Gastrocnemius medialis (tissue), 4 donors: Measurements from ENCODE around the gene MBOAT7.

Experiments used
- POLR2A ChIP-seq, 2 donors: fragments of 450-650 bp; IDR thresholded peaks; one replicate each; pipeline ENCODE4 v1.6.1; 2017; ENCODE audit warnings: antibody characterized with exemption in 2 of 2, mild to moderate bottlenecking in 2 of 2, moderate library complexity in 2 of 2
- TF ChIP-seq, protein P1 (sequence below), 5 experiments: fragments of 450-650 bp in 3 of 5; fragments of 200-600 bp in 2 of 5; sonication (generic) in 2 of 5; IDR thresholded peaks in 4 of 5; conservative IDR thresholded peaks in 1 of 5; 1 replicate in 4 of 5; 2 replicates in 1 of 5; pipeline ENCODE4 v1.5.1; 2016 to 2019; ENCODE audit warnings: antibody characterized with exemption in 5 of 5, mild to moderate bottlenecking in 3 of 5, moderate library complexity in 3 of 5

DNA sequence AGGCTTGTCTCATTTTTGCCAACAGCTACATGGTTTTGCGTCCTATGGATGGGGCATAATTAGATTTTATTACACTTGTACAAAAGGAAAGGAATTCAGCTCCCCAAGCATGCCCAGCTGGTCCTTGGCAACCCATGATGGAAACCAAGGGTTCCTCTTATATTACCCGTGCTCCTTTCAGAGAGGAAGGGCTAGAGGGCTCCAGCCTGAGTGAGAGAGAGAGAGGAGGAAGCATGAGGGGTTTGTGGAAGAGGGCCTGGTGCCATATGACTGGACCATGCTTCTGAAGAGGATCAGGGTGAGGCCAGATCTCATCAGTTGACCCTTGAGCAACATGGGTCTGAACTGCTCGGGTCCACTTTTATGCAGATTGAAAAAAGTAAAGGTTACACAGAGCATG lies 7.7 kb upstream of the MBOAT7 start:
- TF ChIP-seq, protein P1, sequence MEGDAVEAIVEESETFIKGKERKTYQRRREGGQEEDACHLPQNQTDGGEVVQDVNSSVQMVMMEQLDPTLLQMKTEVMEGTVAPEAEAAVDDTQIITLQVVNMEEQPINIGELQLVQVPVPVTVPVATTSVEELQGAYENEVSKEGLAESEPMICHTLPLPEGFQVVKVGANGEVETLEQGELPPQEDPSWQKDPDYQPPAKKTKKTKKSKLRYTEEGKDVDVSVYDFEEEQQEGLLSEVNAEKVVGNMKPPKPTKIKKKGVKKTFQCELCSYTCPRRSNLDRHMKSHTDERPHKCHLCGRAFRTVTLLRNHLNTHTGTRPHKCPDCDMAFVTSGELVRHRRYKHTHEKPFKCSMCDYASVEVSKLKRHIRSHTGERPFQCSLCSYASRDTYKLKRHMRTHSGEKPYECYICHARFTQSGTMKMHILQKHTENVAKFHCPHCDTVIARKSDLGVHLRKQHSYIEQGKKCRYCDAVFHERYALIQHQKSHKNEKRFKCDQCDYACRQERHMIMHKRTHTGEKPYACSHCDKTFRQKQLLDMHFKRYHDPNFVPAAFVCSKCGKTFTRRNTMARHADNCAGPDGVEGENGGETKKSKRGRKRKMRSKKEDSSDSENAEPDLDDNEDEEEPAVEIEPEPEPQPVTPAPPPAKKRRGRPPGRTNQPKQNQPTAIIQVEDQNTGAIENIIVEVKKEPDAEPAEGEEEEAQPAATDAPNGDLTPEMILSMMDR (IDR thresholded peaks at IDR 0.05 in 4 of 5, conservative IDR thresholded peaks at IDR 0.05 in 1 of 5): no peak
- TF ChIP-seq POLR2A (IDR thresholded peaks at IDR 0.05): no peak
